Measurements from ENCODE around the gene ATP7B.

Gene ATP7B

DNA sequence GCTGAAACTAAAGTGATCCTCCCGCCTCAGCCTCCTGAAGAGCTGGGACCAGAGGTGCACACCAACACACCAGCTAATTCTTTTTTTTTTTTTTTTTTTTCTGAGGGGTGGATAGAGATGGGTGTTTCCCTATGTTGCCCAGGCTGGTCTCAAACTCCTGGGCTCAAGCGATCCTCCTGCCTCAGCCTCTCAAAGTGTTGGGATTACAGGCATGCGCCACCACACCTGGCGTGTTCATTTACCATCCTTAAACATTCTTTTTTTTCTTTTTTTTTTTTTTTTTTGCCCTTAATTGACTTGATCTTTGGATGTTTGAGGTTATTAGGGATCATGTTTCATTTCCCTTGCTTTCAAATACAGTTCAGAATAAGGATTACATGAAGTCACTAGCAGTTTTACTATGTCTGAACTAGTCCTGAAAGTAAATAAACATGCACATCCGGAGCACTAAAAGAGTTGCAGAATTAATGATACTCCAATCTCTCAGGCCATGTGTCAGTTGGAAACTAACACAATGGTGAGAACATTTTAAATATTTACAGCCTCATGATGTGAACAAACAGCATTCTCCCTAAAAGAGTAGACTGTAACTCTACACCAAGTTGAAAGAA is 23.5 kb upstream of the ATP7B start:
- TF ChIP-seq CTCF (IDR thresholded peaks at IDR 0.05), result no peak

GRCh38 chr13:52033039-52033438 is 21.8 kb upstream of the ATP7B start:
- no peak for TF ChIP-seq CTCF (IDR thresholded peaks at IDR 0.05)

- no peak for TF ChIP-seq CTCF (IDR thresholded peaks at IDR 0.05)
Observed at GRCh38 chr13:52029569-52029968, 18.3 kb upstream of the ATP7B start.

DNA sequence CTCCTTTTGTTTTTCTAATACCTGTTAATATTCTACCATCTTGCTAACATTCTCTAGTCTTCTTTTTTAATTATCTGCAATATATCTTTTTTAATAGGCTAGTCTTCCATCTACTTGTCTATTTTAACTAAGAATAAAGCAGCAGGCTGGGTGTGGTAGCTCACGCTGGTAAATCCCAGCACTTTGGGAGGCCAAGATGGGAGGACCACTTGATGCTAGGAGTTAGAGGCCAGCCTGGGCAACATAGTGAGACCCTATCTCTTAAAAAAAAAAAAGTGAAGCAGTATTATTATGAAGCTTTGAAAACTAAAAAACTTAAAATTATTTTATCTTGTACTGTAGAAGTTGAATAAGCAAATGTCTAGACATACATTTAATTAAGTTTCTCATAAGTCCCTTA is 16.6 kb upstream of the ATP7B start:
- TF ChIP-seq CTCF (IDR thresholded peaks at IDR 0.05), result no peak

DNA sequence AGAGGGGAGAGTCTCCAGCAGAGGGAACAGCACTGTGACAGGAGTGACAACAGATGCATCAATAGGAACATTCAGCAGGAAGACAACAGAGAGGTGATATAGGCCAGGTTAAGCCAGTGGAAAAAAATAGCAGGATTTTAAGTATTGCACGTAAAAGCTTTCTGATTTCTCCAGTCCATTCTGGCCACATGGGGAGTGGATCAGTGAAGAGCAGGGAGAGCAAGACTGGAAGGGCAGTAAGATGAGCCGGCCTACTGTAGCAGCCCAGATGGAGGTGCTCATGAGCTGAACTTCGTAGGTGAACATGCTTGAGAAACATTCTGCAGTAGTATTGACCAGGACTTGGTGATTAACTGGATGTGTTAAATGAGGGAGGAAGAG is 15.0 kb upstream of the ATP7B start:
- no peak for TF ChIP-seq CTCF (IDR thresholded peaks at IDR 0.05)

- no peak for TF ChIP-seq CTCF (IDR thresholded peaks at IDR 0.05)
Observed at GRCh38 chr13:52025475-52026245, 14.4 kb upstream of the ATP7B start.

DNA sequence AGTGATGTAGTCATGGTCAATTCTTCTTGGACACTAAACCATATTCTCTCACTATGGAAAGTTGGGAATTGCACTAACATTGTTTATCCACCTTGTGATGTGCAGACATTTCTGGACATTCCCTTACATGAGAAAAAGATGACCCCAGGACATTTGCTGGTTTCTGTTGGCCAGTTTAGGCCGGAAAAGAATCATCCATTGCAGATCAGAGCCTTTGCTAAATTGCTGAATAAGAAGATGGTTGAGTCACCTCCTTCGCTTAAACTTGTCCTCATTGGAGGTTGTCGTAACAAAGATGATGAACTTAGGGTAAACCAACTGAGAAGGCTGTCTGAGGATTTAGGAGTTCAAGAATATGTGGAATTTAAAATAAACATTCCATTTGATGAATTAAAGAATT is 13.2 kb upstream of the ATP7B start, which contains the start of gene UTP14C:
Gene UTP14C (plus strand): TSS at position 211 of the 400 bp plus-strand sequence. CDS start 4,114 bp downstream, outside the sequence.
- TF ChIP-seq CTCF (IDR thresholded peaks at IDR 0.05), result no peak
